Measurements from ENCODE around the gene UCK1. TPM values are rescaled to one million over a fixed set of nuclear protein-coding genes. Genes with fewer than 3 reads are reported as not detected.
"Not testable (repeated sequence)": the region's sequence is repeated elsewhere in the genome, so short reads cannot be mapped to it uniquely, and the experiment has no call there.

Gene UCK1
- total RNA-seq, 1 experiment from 2014 or later: 44.0 TPM

- no peak for DNase-seq (ENCODE audit: low read depth)
Observed at GRCh38 chr9:131554087-131554842, 23.2 kb upstream of the UCK1 start.

- no peak for DNase-seq (ENCODE audit: low read depth)
Observed at GRCh38 chr9:131552030-131552429, 21.0 kb upstream of the UCK1 start.

GRCh38 chr9:131550465-131550864 is 19.4 kb upstream of the UCK1 start:
- DNase-seq (ENCODE audit: low read depth): not testable (repeated sequence)

GRCh38 chr9:131549186-131549585 is 18.1 kb upstream of the UCK1 start:
- DNase-seq (ENCODE audit: low read depth): not testable (repeated sequence)

GRCh38 chr9:131546336-131547084 is 15.4 kb upstream of the UCK1 start:
- DNase-seq (ENCODE audit: low read depth): peak; percentile 41

GRCh38 chr9:131545786-131546335 is 14.8 kb upstream of the UCK1 start:
- DNase-seq (ENCODE audit: low read depth): no peak

GRCh38 chr9:131545003-131545785 is 14.1 kb upstream of the UCK1 start, which contains the start of gene PRRT1B:
Gene PRRT1B, plus strand, starts transcription at chr9:131545523. Its CDS starts 93 bp downstream, at chr9:131545616.
- no peak for DNase-seq (ENCODE audit: low read depth)

GRCh38 chr9:131543141-131543540 is 12.1 kb upstream of the UCK1 start:
- peak; percentile 16 for DNase-seq (ENCODE audit: low read depth)

- no peak for DNase-seq (ENCODE audit: low read depth)
Observed at GRCh38 chr9:131539223-131539923, 8.3 kb upstream of the UCK1 start.

GRCh38 chr9:131537946-131538345 is 6.9 kb upstream of the UCK1 start:
- no peak for DNase-seq (ENCODE audit: low read depth)

GRCh38 chr9:131534721-131535237 is 3.7 kb upstream of the UCK1 start:
- no peak for DNase-seq (ENCODE audit: low read depth)

- DNase-seq (ENCODE audit: low read depth): peak; percentile 61
Observed at GRCh38 chr9:131530546-131530919, 530 bp downstream of the UCK1 start.

- DNase-seq (ENCODE audit: low read depth): no peak
Observed at GRCh38 chr9:131529597-131530545, 1.2 kb downstream of the UCK1 start.

GRCh38 chr9:131528886-131529505 is 2.1 kb downstream of the UCK1 start:
- DNase-seq (ENCODE audit: low read depth): no peak

GRCh38 chr9:131528186-131528585 is 2.9 kb downstream of the UCK1 start:
- no peak for DNase-seq (ENCODE audit: low read depth)

- no peak for DNase-seq (ENCODE audit: low read depth)
Observed at GRCh38 chr9:131525643-131526565, 5.2 kb downstream of the UCK1 start.

GRCh38 chr9:131524665-131525315 is 6.3 kb downstream of the UCK1 start:
- DNase-seq (ENCODE audit: low read depth): peak; percentile 71

Measured in M059J (cell line).